Erythroblast (primary cell): ENCODE data around the gene ARMC12.

Experiments used
- GATA1 ChIP-seq: IDR thresholded peaks from 2 replicates; pipeline ENCODE4 v1.6.1; 2011; ENCODE audit warnings: low read depth, mild to moderate bottlenecking, control low read depth, low read length, moderate library complexity
- POLR2A ChIP-seq: IDR thresholded peaks from 2 replicates; pipeline ENCODE4 v1.6.1; 2011; ENCODE audit warnings: mild to moderate bottlenecking, low read length

DNA sequence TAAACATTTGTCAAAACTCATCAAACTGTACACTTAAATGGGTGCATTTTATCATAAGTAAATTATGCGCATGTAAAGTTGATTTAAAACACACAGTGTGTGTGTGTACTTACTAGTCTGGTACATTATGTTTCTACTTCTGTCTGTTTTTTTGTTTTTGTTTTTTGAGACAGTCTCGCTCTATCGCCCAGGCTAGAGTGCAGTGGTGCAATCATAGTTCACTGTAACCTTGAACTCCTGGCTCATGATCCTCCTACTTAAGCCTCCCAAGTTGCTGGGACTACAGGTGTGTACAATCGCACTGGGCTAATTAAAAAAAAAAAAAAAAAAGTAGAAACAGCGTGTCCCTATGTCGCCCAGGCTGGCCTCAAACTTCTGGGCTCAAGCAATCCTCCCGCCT lies 25.1 kb upstream of the ARMC12 start:
- no peak for TF ChIP-seq POLR2A
- TF ChIP-seq GATA1, result no peak
